GM12878 (cell line): Measurements from ENCODE around the gene UBASH3A. TPM values are rescaled to one million over a fixed set of nuclear protein-coding genes. Genes with fewer than 3 reads are reported as not detected.

Experiments
- ASH2L ChIP-seq: fragments of 300-600, 200-600 bp; sonication (generic); IDR thresholded peaks from 2 replicates; pipeline ENCODE4 v1.6.1; 2017; ENCODE audit warnings: low read depth, mild to moderate bottlenecking, borderline replicate concordance
- BACH1 ChIP-seq: fragments of 450-650 bp; IDR thresholded peaks from 2 replicates; pipeline ENCODE4 v1.6.1; 2017; ENCODE audit warnings: mild to moderate bottlenecking, borderline replicate concordance
- CBX5 ChIP-seq: sonication (generic); IDR thresholded peaks from 2 replicates; pipeline ENCODE4 v1.6.1; 2016; ENCODE audit warnings: low read depth, moderate library complexity, mild to moderate bottlenecking, inconsistent platforms
- MYC ChIP-seq: IDR thresholded peaks from 2 replicates; pipeline ENCODE4 v1.6.1; 2011; ENCODE audit warnings: mild to moderate bottlenecking, low read length, moderate library complexity, inconsistent platforms; ENCODE audit not compliant: insufficient read depth, insufficient replicate concordance, insufficient read length, severe bottlenecking
- NR2C2 ChIP-seq: IDR thresholded peaks from 2 replicates; pipeline ENCODE4 v1.6.1; 2011; ENCODE audit warnings: borderline replicate concordance, low read depth; ENCODE audit not compliant: control insufficient read depth, insufficient read length
- ZNF24 ChIP-seq: fragments of 450-650 bp; IDR thresholded peaks from 2 replicates; pipeline ENCODE4 v1.6.1; 2017; ENCODE audit warnings: antibody characterized with exemption, mild to moderate bottlenecking
- ZNF384 ChIP-seq: IDR thresholded peaks from 2 replicates; pipeline ENCODE4 v1.6.1; 2012; ENCODE audit warnings: low read depth, mild to moderate bottlenecking, low read length, improper control_type of control experiment, borderline replicate concordance
- ZSCAN29 ChIP-seq: fragments of 450-650 bp; IDR thresholded peaks from 2 replicates; pipeline ENCODE4 v1.6.1; 2017; ENCODE audit warnings: mild to moderate bottlenecking, moderate library complexity
- polyA plus RNA-seq, 11 experiments: library from polyadenylated mRNA; depleted of rRNA in 4 of 11; unstranded in 6 of 11; stranded (reverse) in 5 of 11; fragments of >200 nt; fragmentation: Nextera tagmentation in 4 of 11; fragmentation: Illumina TruSeq in 1 of 11; extraction: Ambion mirVana in 4 of 11; extraction: Trizol in 1 of 11; gene quantifications; 1 replicate in 1 of 11; 2 replicates in 10 of 11; pipeline versions ENCODE4 v1.2.1 to v1.2.3, GENCODE V29; 2011 to 2016; ENCODE audit warnings: inconsistent platforms in 2 of 11, missing spikeins in 2 of 11, low read depth in 1 of 11
- total RNA-seq, 4 experiments: library from RNA; depleted of rRNA in 3 of 4; stranded (reverse); fragments of >200 nt in 3 of 4; fragmentation: Illumina TruSeq in 1 of 4; extraction: Trizol in 1 of 4; gene quantifications; 2 replicates each; pipeline versions ENCODE4 v1.2.1 to v1.2.3, GENCODE V29; 2013 to 2021
- TF ChIP-seq, protein P1 (sequence below): IDR thresholded peaks from 2 replicates; pipeline ENCODE4 v1.6.1; 2011; ENCODE audit warnings: borderline replicate concordance, low read depth, mild to moderate bottlenecking, moderate library complexity, mixed read lengths, low read length; ENCODE audit not compliant: insufficient read depth; ENCODE audit errors: extremely low read length
- TF ChIP-seq, protein P2 (sequence below): fragments of 450-650 bp; IDR thresholded peaks from 2 replicates; pipeline ENCODE4 v1.6.1; 2016; ENCODE audit warnings: mild to moderate bottlenecking, moderate library complexity, borderline replicate concordance
- TF ChIP-seq, protein P3 (sequence below): IDR thresholded peaks from 2 replicates; pipeline ENCODE4 v1.6.1; 2012; ENCODE audit warnings: mild to moderate bottlenecking, low read depth, low read length
- TF ChIP-seq, protein P4 (sequence below): IDR thresholded peaks from 2 replicates; pipeline ENCODE4 v1.6.1; 2011; ENCODE audit warnings: low read depth, mild to moderate bottlenecking, low read length, moderate library complexity, borderline replicate concordance; ENCODE audit errors: extremely low read depth
- TF ChIP-seq, protein P5 (sequence below): fragments of 450-650 bp; IDR thresholded peaks from 2 replicates; pipeline ENCODE4 v1.6.1; 2018; ENCODE audit warnings: borderline replicate concordance, mild to moderate bottlenecking; ENCODE audit not compliant: partially characterized antibody
- TF ChIP-seq, protein P6 (sequence below): fragments of 450-650 bp; IDR thresholded peaks from 2 replicates; pipeline ENCODE4 v1.6.1; 2017; ENCODE audit warnings: low read depth, mild to moderate bottlenecking, moderate library complexity

UBASH3A gene
- total and polyA plus RNA-seq, 10 of the 15 experiments (the other 5 are each of a cell fraction or from before 2014, with no cell fraction given): 0.04 to 0.39 (median 0.23) TPM; not detected in 1

DNA sequence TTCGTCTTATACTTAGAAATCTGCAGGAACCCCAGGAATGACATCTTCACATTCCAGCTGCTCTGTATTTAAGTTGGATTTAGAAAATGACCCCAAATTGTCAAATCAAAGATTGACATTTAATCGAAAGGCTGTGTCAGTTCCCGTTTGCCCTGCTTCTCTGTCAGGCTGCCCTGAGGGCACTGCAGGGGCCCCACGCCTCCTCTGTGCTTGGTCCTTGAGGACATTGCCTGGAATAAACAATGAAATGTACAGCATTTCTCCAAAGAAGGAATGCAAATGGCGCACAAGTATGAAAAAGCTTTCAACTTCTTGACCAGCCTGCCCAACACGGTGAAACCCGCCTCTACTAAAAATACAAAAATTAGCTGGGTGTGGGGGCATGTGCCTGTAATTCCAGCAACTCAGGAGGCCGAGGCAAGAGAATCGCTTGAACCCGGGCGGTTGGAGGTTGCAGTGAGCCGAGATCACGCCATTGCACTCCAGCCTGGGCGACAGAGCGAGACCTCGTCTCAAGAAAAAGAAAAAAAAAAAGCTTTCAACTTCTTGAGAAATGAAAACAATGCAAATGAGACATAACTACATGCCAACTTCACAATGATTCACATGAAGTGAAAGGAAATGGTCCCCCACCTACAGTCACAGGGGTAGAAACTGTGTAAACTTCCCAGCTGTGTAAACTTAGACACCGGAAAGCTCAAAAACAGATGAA is 10.8 kb upstream of the UBASH3A start (continued):
- peak; percentile 87 for TF ChIP-seq ZNF384
- TF ChIP-seq, protein P1, sequence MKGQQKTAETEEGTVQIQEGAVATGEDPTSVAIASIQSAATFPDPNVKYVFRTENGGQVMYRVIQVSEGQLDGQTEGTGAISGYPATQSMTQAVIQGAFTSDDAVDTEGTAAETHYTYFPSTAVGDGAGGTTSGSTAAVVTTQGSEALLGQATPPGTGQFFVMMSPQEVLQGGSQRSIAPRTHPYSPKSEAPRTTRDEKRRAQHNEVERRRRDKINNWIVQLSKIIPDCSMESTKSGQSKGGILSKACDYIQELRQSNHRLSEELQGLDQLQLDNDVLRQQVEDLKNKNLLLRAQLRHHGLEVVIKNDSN: no peak
- TF ChIP-seq MYC: no peak
- no peak for TF ChIP-seq ASH2L
- no peak for TF ChIP-seq NR2C2
- TF ChIP-seq, protein P2, sequence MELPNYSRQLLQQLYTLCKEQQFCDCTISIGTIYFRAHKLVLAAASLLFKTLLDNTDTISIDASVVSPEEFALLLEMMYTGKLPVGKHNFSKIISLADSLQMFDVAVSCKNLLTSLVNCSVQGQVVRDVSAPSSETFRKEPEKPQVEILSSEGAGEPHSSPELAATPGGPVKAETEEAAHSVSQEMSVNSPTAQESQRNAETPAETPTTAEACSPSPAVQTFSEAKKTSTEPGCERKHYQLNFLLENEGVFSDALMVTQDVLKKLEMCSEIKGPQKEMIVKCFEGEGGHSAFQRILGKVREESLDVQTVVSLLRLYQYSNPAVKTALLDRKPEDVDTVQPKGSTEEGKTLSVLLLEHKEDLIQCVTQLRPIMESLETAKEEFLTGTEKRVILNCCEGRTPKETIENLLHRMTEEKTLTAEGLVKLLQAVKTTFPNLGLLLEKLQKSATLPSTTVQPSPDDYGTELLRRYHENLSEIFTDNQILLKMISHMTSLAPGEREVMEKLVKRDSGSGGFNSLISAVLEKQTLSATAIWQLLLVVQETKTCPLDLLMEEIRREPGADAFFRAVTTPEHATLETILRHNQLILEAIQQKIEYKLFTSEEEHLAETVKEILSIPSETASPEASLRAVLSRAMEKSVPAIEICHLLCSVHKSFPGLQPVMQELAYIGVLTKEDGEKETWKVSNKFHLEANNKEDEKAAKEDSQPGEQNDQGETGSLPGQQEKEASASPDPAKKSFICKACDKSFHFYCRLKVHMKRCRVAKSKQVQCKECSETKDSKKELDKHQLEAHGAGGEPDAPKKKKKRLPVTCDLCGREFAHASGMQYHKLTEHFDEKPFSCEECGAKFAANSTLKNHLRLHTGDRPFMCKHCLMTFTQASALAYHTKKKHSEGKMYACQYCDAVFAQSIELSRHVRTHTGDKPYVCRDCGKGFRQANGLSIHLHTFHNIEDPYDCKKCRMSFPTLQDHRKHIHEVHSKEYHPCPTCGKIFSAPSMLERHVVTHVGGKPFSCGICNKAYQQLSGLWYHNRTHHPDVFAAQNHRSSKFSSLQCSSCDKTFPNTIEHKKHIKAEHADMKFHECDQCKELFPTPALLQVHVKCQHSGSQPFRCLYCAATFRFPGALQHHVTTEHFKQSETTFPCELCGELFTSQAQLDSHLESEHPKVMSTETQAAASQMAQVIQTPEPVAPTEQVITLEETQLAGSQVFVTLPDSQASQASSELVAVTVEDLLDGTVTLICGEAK: no peak
- TF ChIP-seq, protein P3, sequence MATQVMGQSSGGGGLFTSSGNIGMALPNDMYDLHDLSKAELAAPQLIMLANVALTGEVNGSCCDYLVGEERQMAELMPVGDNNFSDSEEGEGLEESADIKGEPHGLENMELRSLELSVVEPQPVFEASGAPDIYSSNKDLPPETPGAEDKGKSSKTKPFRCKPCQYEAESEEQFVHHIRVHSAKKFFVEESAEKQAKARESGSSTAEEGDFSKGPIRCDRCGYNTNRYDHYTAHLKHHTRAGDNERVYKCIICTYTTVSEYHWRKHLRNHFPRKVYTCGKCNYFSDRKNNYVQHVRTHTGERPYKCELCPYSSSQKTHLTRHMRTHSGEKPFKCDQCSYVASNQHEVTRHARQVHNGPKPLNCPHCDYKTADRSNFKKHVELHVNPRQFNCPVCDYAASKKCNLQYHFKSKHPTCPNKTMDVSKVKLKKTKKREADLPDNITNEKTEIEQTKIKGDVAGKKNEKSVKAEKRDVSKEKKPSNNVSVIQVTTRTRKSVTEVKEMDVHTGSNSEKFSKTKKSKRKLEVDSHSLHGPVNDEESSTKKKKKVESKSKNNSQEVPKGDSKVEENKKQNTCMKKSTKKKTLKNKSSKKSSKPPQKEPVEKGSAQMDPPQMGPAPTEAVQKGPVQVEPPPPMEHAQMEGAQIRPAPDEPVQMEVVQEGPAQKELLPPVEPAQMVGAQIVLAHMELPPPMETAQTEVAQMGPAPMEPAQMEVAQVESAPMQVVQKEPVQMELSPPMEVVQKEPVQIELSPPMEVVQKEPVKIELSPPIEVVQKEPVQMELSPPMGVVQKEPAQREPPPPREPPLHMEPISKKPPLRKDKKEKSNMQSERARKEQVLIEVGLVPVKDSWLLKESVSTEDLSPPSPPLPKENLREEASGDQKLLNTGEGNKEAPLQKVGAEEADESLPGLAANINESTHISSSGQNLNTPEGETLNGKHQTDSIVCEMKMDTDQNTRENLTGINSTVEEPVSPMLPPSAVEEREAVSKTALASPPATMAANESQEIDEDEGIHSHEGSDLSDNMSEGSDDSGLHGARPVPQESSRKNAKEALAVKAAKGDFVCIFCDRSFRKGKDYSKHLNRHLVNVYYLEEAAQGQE: no peak
- TF ChIP-seq, protein P4, sequence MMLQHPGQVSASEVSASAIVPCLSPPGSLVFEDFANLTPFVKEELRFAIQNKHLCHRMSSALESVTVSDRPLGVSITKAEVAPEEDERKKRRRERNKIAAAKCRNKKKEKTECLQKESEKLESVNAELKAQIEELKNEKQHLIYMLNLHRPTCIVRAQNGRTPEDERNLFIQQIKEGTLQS: no peak
- TF ChIP-seq, protein P5, sequence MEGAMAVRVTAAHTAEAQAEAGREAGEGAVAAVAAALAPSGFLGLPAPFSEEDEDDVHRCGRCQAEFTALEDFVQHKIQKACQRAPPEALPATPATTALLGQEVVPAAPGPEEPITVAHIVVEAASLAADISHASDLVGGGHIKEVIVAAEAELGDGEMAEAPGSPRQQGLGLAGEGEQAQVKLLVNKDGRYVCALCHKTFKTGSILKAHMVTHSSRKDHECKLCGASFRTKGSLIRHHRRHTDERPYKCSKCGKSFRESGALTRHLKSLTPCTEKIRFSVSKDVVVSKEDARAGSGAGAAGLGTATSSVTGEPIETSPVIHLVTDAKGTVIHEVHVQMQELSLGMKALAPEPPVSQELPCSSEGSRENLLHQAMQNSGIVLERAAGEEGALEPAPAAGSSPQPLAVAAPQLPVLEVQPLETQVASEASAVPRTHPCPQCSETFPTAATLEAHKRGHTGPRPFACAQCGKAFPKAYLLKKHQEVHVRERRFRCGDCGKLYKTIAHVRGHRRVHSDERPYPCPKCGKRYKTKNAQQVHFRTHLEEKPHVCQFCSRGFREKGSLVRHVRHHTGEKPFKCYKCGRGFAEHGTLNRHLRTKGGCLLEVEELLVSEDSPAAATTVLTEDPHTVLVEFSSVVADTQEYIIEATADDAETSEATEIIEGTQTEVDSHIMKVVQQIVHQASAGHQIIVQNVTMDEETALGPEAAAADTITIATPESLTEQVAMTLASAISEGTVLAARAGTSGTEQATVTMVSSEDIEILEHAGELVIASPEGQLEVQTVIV: no peak
- TF ChIP-seq, protein P6, sequence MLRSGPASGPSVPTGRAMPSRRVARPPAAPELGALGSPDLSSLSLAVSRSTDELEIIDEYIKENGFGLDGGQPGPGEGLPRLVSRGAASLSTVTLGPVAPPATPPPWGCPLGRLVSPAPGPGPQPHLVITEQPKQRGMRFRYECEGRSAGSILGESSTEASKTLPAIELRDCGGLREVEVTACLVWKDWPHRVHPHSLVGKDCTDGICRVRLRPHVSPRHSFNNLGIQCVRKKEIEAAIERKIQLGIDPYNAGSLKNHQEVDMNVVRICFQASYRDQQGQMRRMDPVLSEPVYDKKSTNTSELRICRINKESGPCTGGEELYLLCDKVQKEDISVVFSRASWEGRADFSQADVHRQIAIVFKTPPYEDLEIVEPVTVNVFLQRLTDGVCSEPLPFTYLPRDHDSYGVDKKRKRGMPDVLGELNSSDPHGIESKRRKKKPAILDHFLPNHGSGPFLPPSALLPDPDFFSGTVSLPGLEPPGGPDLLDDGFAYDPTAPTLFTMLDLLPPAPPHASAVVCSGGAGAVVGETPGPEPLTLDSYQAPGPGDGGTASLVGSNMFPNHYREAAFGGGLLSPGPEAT: no peak; the same call in 1 of the 2 replicates
- TF ChIP-seq ZNF24: no peak
- no peak for TF ChIP-seq ZSCAN29
- TF ChIP-seq BACH1: no peak
- no peak; the same call in 1 of the 2 replicates for TF ChIP-seq CBX5
